Omental fat pad (tissue), 4 donors: ENCODE results near the gene MAB21L3. TPM values are rescaled to one million over a fixed set of nuclear protein-coding genes. Genes with fewer than 3 reads are reported as not detected.

Source experiments
- ATAC-seq: fragments of 150-250 bp; one replicate; pipeline ENCODE4 v1.9.1; 2016; ENCODE audit warnings: mild to moderate bottlenecking, moderate library complexity; ENCODE audit not compliant: low FRiP score
- DNase-seq: peaks from one replicate; pipeline ENCODE4 v3.0.0-alpha.2; 2019; ENCODE audit warnings: low spot score
- total RNA-seq, 4 donors: library from RNA; depleted of rRNA; stranded (reverse); fragments of >200 nt; gene quantifications; one replicate each; pipeline ENCODE4 v1.1.0, GENCODE V29; 2016
- TF ChIP-seq, protein P1 (sequence below), 3 donors: fragments of 450-650 bp; IDR thresholded peaks; one replicate each; pipeline ENCODE4 v1.5.1; 2016 to 2017; ENCODE audit warnings: antibody characterized with exemption in 3 of 3, mild to moderate bottlenecking in 3 of 3, moderate library complexity in 2 of 3

Gene MAB21L3
- total RNA-seq, 4 donors from 2014 or later, result 0.19 to 4.6 (median 0.37) TPM; not detected in 1

DNA sequence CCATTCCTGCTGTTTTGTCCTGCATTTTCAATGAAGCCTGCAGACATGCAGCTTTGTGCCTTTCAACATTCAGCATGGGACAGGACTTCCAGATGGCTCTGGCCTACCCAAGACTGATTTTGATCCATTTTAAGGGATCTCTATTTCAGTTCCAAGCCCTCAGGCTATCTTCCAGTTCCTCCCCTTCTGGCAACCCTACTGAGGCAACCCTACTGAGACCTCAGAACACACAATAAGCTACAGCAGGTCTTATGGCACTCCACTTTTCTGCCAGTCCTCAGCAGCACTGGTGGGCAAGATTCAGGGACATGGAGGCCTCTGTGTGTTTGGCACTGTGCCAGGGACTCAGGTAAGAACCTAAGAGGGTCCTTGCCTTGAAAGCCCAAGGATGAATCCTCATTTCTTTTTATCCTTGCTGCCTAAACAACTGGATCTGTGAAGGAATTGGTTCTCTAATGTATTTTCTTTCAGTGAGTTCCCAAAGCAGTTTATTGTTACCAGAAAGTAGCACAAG is 50.7 kb downstream of the MAB21L3 start:
- ATAC-seq (no peak), DNase-seq (no peak)
- TF ChIP-seq, protein P1, sequence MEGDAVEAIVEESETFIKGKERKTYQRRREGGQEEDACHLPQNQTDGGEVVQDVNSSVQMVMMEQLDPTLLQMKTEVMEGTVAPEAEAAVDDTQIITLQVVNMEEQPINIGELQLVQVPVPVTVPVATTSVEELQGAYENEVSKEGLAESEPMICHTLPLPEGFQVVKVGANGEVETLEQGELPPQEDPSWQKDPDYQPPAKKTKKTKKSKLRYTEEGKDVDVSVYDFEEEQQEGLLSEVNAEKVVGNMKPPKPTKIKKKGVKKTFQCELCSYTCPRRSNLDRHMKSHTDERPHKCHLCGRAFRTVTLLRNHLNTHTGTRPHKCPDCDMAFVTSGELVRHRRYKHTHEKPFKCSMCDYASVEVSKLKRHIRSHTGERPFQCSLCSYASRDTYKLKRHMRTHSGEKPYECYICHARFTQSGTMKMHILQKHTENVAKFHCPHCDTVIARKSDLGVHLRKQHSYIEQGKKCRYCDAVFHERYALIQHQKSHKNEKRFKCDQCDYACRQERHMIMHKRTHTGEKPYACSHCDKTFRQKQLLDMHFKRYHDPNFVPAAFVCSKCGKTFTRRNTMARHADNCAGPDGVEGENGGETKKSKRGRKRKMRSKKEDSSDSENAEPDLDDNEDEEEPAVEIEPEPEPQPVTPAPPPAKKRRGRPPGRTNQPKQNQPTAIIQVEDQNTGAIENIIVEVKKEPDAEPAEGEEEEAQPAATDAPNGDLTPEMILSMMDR (IDR thresholded peaks at IDR 0.05), result no peak

DNA sequence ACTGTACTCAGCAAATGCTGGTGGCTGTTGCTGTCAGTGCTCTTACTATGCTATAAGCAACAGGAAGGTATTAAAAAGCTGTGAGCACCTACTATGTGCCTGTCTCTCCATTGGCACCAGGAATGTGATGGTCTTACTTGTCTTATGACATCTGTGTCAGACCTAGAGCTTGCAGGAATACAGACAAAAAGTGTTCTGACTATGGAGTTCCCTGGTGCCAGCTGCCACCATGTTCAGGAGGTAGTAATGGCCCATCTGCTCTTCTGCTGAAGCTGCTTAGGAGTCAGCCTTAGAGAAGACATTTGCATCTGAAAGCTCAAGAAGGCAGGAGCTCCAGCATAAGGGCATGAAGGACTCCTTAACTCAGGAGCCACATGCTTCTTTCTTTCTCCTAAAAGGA is 52.3 kb downstream of the MAB21L3 start:
- TF ChIP-seq, protein P1 (IDR thresholded peaks at IDR 0.05), result no peak
- DNase-seq, result no peak
- ATAC-seq, result no peak

DNA sequence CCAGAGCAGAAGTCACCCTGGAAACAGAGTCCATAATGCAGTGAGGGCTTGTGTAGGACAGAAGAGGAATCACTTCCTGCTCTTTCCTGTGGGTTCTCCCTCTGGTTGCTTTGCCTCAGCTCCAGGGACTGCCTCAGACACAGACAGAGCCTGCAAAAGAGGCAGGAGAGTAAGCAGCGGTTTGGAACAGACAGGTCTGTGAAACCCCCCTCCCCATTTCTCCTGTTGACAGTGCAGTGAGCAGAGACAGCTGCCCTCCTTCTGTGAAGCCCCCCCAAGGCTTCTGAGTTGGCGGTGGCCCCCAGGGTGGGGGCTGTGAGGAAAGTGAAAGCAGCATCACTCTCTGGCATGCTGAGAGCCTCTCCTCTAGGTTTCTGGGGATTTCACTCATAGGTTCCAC is 53.0 kb downstream of the MAB21L3 start:
- no peak for ATAC-seq
- DNase-seq, result no peak
- TF ChIP-seq, protein P1 (IDR thresholded peaks at IDR 0.05), result no peak

DNA sequence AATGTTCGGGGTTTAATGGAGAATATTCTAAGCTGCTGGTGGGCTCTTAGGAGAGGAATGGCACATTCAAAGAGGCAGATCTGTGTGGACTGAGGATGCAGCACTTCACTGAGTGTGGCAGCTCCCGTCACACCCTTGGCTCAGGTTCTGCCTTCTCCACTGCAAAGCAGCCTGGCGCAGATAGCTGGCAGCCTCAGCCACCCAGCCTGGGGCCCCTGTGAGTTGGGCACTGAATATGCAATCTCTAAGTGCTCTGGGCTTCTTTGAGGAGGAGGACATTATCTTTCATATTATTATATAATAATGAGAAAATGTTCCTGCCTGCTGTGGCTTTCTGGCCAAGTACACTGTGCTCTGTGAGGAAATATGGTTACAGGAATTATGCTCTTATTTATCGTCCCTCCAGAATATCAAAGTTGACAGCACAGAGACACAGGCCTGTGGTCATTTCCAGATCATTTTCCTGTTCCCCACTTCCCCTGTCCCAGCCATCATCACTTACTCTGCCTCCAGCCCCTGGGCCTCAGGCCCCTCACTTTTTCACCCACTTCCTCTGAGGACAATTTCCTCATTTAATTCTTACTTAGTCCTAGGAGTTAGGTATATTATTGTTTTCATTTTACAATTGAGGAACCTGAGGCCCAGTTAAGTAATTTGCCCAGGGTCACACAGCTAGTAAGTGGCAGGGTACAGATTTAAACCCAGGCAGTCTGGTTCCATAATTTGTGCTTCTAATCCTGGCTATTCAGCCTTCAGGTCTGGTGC is 53.6 kb downstream of the MAB21L3 start:
- no peak for ATAC-seq
- TF ChIP-seq, protein P1 (IDR thresholded peaks at IDR 0.05), result no peak
- DNase-seq, result no peak

DNA sequence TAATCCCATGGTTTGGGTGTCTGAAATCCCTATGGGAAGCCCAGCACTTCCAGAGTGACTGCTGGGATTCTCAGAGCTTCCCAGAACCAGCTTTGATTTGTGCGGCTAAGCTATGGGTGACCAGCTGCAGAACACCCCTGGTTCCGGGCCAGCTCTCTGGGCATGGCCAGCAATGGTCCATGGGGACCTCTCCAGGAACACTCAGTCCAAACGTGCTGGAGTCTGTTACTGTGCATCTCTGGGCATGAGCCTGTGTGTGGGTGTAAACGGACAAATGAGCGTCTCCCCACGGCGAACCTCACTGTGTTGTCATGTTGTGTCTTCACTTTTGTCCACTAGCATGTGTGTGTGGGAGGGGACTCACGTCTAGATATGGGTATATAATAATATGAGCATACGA is 54.4 kb downstream of the MAB21L3 start:
- DNase-seq, result no peak
- TF ChIP-seq, protein P1 (IDR thresholded peaks at IDR 0.05), result no peak
- ATAC-seq, result peak; percentile 46

DNA sequence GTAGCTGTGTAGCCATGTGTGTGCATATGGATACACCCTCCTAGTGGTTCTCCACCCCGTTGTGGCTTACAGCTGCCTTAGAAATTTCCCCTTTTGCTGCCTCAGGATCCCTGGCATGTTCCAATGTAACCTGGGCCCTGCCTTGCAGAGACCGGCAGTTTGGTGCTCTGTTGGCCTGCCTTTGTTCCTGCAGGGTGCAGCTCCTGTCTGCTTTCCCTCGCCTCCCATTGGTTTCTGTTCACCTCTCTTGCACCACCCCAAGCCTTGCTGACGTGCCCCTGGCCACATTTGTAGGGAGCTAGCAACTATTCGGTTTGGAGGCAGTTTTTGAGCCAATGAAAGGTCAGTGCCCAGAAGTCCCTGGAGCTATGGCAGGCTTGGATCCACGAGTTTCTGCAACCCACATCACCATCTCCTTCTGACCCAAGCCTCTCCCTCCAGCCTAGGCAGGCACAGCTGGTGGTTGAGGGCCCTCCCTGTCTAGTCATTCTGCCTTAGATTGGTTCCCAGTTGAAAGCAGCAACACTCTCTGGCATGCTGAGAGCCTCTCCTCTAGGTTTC is 54.9 kb downstream of the MAB21L3 start:
- ATAC-seq, result no peak
- TF ChIP-seq, protein P1 (IDR thresholded peaks at IDR 0.05), result no peak
- DNase-seq, result no peak

DNA sequence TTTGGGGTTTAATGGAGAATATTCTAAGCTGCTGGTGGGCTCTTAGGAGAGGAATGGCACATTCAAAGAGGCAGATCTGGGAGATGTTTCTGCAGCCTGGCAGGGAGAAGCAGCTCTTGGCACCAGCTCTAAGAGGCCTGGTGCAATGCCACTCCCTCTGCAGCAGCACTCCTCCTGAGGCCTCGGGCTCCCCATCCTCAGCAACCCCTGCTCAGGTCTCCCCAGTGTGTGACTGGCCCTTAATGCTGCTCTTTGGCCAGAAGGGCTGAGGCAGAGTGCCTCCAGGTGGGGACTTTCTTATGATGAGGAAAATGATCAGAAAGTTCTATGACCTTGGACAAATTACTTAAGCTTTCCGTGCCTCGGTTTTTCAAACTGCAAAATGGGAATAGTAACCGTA is 55.5 kb downstream of the MAB21L3 start:
- no peak for ATAC-seq
- no peak for DNase-seq
- TF ChIP-seq, protein P1 (IDR thresholded peaks at IDR 0.05), result no peak
